HL-60/S4 treated with retinoic acid at 250 ng/mL for 4 days and 3 days (cell line): ENCODE data around the gene FAM9C.

Experiments used
- in situ Hi-C: fragments of 300-500 bp; cut with MboI; formaldehyde crosslinking; loops from 2 replicates; pipeline ENCODE4 v1.7.0; 2022; ENCODE audit warnings: low sequenced_read_pairs

The FAM9C gene

DNA sequence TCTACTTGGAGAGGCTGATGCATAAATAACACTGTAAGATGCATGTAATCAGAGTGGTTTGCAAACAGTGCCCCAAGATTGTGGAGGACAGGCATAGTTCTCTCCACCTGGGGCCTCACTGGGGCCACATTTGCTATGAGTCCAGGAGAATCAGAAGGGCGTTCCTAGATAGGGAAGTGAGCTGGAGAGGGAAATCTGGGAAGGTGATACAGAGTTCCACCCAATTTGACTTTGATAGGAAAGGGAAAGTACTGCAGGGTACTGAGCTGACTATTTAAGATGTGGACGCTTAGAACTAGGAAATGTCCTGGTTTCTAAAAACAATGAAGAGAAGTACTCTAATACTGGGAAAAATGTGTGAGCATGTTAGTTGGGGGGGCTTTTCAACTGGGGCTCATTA, 33.9 kb downstream of the FAM9C start:
- in situ Hi-C loops: no loop called here

GRCh38 chrX:13009844-13010243, 34.6 kb downstream of the FAM9C start:
- in situ Hi-C loops: no loop called here

- in situ Hi-C loops: no loop called here
Measured at GRCh38 chrX:13009273-13009672, 35.1 kb downstream of the FAM9C start.

GRCh38 chrX:13008851-13009250, 35.6 kb downstream of the FAM9C start:
- in situ Hi-C loops: no loop called here

- in situ Hi-C loops: no loop called here
Measured at GRCh38 chrX:13008189-13008533, 36.3 kb downstream of the FAM9C start.

DNA sequence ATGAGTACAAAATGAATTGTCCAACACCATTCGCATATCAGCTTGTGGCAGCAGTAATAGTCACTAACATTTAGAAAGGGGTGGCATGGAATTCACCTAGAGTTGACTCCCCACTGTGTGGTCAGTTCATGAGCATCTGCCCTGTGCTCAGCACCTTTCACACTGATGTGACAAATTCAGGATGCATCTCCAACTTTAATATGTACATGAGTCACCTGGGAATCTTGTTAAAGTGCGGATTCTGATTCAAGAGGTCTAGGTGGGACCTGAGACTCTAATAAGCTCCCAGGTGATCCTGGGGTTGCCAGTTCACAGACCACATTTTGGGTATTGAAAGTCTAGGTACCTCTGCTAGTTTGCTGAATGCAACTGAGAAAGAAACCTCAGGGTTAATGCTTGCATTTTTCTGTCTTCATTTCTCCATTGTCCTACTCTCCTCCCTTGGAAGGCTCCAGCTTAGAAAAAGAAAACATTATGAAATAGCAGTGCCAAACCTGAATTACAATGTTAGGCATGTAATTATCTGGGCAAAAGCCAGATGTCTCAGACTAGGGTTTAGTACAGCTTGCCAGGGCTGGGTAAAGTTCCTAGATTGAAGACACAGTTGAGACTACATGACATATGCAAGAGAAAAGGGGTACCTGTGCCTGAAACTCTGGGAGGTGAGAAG, 36.8 kb downstream of the FAM9C start:
- in situ Hi-C loops: no loop called here

DNA sequence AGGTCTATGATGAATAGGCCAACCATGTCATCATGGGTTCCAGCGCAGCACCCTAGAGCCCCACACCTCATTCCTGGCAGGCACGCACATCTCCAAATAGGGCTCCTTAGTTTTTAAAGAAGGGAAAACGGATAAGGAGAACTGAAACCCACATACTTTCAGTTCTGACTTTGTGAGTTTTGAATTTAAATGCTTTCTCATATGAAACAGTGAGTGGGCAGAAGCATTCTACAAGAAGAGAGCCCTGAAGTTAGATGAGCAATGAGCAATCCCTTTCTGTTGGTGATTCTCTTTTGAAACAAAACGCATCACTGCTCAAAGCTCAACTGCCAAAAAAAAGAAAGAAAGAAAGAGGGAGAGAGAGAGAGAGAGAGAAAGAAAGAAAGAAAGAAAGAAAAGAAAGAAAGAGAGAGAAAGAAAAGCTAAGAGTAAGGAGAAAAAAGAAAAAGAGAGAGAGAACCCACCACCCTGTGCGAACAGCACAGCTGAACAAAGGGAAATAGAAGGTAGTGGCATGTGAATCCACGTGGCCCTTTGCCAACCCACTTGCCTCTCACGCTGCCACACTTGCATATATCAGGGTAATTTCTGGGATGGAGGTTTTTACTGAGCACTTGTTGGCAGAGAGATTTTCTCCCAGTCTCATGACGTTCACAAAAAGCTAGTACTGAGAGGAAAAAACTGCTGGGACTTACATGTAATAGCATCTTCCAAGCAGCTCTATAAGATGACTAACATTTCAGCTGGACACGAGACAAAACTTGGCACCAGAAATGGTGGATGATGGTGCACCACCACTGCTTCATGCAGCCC, 38.6 kb downstream of the FAM9C start:
- in situ Hi-C loops: no loop called here

DNA sequence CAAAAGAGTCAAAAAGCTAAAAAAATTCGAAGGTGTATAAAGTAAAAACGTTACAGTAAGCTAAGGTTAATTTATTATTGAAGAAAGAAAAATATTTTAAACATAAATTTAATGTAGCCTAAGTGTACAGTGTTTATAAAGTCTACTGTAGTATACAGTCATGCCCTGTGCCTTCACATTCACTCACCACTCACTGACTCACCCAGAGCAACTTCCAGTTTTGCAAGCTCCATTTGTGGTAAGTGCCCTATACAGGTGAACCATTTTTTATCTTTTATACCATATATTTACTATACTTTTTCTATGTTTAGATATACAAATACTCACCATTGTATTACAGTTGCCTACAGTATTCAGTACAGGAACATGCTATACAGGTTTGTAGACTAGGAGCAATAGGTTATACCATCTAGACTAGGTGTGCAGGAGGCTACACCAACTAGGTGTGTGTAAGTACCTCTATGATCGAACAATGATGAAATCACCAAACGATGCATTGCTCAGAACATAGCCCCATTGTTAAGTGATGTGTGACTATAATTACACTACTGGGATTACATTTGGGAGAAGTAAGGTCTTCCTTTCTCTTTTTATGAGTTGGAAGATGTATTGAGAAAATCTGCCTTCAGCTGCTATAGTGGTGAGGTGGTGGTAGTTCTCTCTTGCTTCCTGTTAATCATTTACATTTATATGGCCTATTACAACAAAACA, 42.3 kb downstream of the FAM9C start:
- in situ Hi-C loops: no loop called here

DNA sequence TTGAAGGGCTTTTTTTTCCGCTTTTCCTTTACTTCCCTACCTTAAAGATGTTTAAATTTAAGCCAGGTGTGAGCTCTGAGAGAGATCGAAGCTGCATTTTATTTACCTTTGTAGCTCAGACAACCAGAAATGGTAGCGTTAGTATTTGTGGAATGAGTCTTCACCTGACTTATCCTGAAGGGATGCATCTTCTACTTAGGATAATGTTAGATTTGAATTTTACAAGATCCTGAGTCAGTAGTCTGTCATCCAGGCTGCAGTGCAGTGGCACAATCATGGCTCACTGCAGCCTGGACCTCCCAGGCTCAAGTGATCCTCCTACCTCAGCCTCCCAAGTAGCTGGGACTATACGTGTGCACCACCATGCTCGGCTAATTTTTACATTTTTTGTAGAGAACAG, 43.3 kb downstream of the FAM9C start:
- in situ Hi-C loops: no loop called here

DNA sequence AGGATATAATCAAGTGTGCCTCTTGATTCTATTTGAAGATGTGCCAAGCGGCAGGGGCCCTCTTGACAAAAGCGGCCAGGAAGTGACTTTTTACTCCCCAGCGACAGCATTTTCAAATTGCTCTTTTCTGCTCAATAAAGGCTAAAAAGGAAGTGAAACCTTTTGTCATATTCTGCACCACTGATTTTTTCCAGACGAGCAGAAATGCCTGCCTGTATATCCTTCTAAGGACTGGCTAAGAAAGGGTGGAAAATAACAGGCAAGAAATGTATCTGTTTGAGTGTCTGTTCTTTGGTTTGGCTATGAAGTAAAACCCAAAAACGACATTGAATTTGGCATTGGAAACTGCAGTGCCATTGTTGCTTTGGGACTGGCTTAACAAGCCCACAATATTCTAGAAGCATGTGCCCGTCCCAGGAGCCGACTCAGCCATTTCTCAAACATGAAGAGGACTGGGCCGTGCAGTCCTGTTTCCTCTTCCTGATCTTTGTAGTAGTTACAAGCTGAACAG, 44.1 kb downstream of the FAM9C start:
- in situ Hi-C loops: no loop called here

DNA sequence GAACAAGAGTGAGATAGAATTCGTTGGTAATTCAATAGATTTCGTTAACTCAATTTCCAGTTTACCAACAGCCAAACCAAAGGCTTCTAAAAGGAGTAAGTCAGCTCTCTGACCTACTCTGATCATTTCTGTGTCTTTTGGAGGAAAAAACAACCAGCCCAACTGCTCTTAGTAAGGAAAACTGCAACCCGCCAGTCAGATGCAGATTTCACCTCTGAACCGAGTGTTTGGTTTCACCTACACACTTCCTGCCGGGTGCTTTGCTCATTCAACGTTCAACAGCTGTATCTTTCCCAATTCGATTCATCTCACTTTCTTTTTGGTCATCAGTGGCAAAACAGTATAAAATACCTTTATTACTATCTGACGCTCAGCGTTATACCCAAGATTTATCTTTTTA, 45.0 kb downstream of the FAM9C start:
- in situ Hi-C loops: loop anchor here (25.0 kb wide), 1 partner anchor 88 kb away; no protein-coding TSS in a partner anchor

- in situ Hi-C loops: loop anchor here (25.0 kb wide), 1 partner anchor 89 kb away; no protein-coding TSS in a partner anchor
Measured at GRCh38 chrX:12997906-12998687, 46.3 kb downstream of the FAM9C start.

DNA sequence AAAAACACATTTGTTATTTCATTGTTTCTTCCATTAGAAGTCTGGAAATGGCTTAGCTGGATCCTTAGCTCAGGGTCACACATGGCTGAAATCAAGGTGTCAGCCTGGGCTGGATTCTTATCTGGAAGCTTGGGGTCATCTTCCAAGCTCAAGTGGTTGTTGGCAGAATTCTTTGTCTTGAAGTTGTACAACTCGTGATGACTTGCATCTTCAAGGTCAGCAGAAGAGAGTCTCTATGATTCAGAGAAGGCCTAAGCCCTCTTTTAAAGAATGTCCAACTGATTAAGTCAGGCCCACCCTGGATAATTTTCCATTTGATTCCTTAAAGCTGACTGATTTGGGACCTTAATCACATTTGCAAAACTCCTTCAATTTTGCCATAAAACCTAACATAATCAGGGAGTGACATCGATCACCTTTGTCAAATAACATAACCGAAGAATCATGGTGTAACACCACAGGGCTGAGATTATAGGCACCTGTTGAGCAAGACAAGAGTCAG, 47.4 kb downstream of the FAM9C start:
- in situ Hi-C loops: loop anchor here (25.0 kb wide), 1 partner anchor 90 kb away; no protein-coding TSS in a partner anchor

DNA sequence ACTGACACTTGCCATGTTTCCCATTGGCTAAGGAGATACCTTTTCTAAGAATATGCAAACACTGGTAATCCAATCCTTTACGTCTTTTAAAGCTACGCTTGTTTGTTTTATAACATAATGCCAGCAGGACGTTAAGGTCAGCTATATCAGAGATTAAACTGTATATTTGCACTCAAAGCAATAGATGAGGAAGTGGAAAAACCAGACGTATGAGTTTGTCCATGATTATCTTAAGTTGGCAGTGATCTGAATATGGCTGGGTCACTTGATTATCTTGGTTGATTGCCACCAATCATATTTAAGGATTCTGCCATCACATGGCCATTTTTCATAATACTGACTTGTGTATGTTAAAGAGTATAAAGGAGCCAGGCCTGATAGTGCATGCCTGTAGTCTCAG, 50.1 kb downstream of the FAM9C start:
- in situ Hi-C loops: loop anchor here (25.0 kb wide), 1 partner anchor 93 kb away; no protein-coding TSS in a partner anchor

GRCh38 chrX:12993826-12994225, 50.6 kb downstream of the FAM9C start:
- in situ Hi-C loops: loop anchor here (25.0 kb wide), 1 partner anchor 93 kb away; no protein-coding TSS in a partner anchor

- in situ Hi-C loops: loop anchor here (25.0 kb wide), 1 partner anchor 95 kb away; no protein-coding TSS in a partner anchor
Measured at GRCh38 chrX:12992544-12993118, 51.8 kb downstream of the FAM9C start.

DNA sequence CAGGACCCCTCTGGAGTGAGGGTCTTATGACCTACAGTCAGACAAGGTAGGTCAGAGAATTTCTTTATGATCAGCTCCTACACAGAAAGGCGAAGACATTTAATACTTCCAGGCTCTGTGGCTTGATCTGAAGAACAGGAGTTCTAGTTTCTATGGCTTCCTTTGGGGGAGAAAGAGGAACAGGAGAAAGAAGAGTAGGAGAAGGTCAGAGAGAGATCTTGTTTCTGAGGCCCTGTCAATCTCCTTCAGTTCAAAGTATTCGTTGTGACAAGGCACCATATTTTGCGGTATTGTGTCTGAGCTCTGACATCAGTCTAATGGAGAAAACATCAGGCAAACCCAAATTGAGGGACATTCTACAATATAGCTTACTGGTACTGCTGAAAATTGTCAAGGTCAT, 52.8 kb downstream of the FAM9C start:
- in situ Hi-C loops: loop anchor here (25.0 kb wide), 1 partner anchor 96 kb away; no protein-coding TSS in a partner anchor

DNA sequence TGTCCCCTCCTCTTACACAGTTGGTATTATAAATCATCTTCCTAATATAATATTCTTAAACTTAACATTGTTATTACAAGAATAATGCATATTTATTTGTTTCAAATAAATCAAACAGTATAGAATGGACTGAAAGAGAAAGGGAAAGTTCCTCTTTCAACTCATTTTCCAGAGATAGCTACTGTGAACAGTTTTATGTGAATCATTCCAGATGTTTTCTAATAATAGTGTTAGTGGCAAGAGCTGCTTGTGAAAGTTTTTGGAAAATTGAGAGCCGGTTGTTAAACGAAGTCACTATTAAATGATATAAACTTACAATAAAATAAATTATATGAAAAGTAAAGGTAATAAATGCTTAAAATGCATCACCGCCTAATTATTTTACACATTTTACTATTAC, 55.0 kb downstream of the FAM9C start:
- in situ Hi-C loops: loop anchor here (25.0 kb wide), 1 partner anchor 98 kb away; no protein-coding TSS in a partner anchor

- in situ Hi-C loops: loop anchor here (25.0 kb wide), 1 partner anchor 99 kb away; no protein-coding TSS in a partner anchor
Measured at GRCh38 chrX:12988797-12989196, 55.6 kb downstream of the FAM9C start.
